WTC11 (cell line): Measurements from ENCODE around the gene SURF1. TPM values are rescaled to one million over a fixed set of nuclear protein-coding genes. Genes with fewer than 3 reads are reported as not detected.

Experiments
- ATAC-seq: fragments of 200-7000 bp; cut with Tn5 transposase; 2 replicates; pipeline ENCODE4 v1.10.0; 2021; ENCODE audit warnings: mild to moderate bottlenecking, moderate library complexity
- CTCF ChIA-PET: fragments of 300-600 bp; sonication (Branson Sonifier 250); formaldehyde crosslinking; loops from one replicate; lab custom pipeline; 2021; ENCODE audit warnings: antibody characterized with exemption; lab: Charles Lee
- POLR2A ChIA-PET: fragments of 350-600 bp; sonication (Branson Sonifier 250); formaldehyde crosslinking; loops from one replicate; lab custom pipeline; 2021; ENCODE audit warnings: antibody characterized with exemption; lab: Charles Lee
- DNase-seq: peaks from one replicate; pipeline ENCODE4 v3.0.0; 2021; ENCODE audit warnings: low spot score
- H3K27ac Mint-ChIP-seq: 2 replicates; pipeline ENCODE4 v1.8.0; 2021; ENCODE audit warnings: mixed read lengths
- H3K27me3 Mint-ChIP-seq: 2 replicates; pipeline ENCODE4 v1.8.0; 2021; ENCODE audit warnings: low read depth, mild to moderate bottlenecking, moderate library complexity, mixed read lengths
- H3K36me3 Mint-ChIP-seq: 2 replicates; pipeline ENCODE4 v1.8.0; 2021; ENCODE audit warnings: mixed read lengths
- H3K4me1 Mint-ChIP-seq: 2 replicates; pipeline ENCODE4 v1.8.0; 2022; ENCODE audit warnings: mixed read lengths
- H3K4me3 Mint-ChIP-seq: 2 replicates; pipeline ENCODE4 v1.8.0; 2021; ENCODE audit warnings: mild to moderate bottlenecking, moderate library complexity, mixed read lengths
- H3K9me3 Mint-ChIP-seq: 2 replicates; pipeline ENCODE4 v1.8.0; 2021; ENCODE audit warnings: mixed read lengths
- E2F4 ChIP-seq: sonication (generic); formaldehyde crosslinking; IDR thresholded peaks from 2 replicates; pipeline ENCODE4 v1.8.1; 2022; ENCODE audit warnings: low read depth, mild to moderate bottlenecking, moderate library complexity, missing genetic modification reagents, borderline replicate concordance
- ZNF121 ChIP-seq: sonication (generic); formaldehyde crosslinking; IDR thresholded peaks from 2 replicates; pipeline ENCODE4 v1.8.0; 2023; ENCODE audit warnings: missing genetic modification reagents
- ZNF232 ChIP-seq: sonication (generic); formaldehyde crosslinking; IDR thresholded peaks from 2 replicates; pipeline ENCODE4 v1.8.0; 2022; ENCODE audit warnings: mild to moderate bottlenecking, missing genetic modification reagents
- ZNF317 ChIP-seq: sonication (generic); formaldehyde crosslinking; IDR thresholded peaks from 2 replicates; pipeline ENCODE4 v1.8.1; 2023; ENCODE audit warnings: low read depth, mild to moderate bottlenecking, moderate library complexity, missing genetic modification reagents, borderline replicate concordance
- ZNF416 ChIP-seq: fragments of 250-450 bp; sonication (Bioruptor Pico); IDR thresholded peaks from 2 replicates; pipeline ENCODE4 v1.9.0; 2021; ENCODE audit warnings: mild to moderate bottlenecking, inconsistent platforms
- total RNA-seq: library from RNA; stranded (reverse); gene quantifications from 3 replicates; pipeline ENCODE4 v1.2.3, GENCODE V29; 2021

SURF1 gene
- total RNA-seq, 1 experiment from 2014 or later, result 33.3 TPM

GRCh38 chr9:133303266-133304157, 52.8 kb downstream of the SURF1 start:
- CTCF ChIA-PET, result interaction anchor here (1.7 to 2.0 kb wide), 2 partner anchors 115 to 118 kb away, joined by 6 to 12 read pairs; no protein-coding TSS in a partner anchor
- DNase-seq (no peak), ATAC-seq (no peak)
- Mint-ChIP-seq H3K27me3 (peaks cover 12% of the 10 kb centered on the region; the same call in 1 of the 2 replicates), H3K27ac (no peak overlapping the region), H3K4me1 (no peaks in the 10 kb centered on the region), H3K36me3 (no peaks in the 10 kb centered on the region), H3K9me3 (peaks cover 8% of the 10 kb centered on the region), H3K4me3 (no peak overlapping the region)
- POLR2A ChIA-PET, result no interaction called here
- TF ChIP-seq ZNF317 (CRISPR knock-in tag), result no peak
- no peak for TF ChIP-seq ZNF232 (CRISPR knock-in tag)
- TF ChIP-seq ZNF416 (CRISPR knock-in tag), result no peak
- TF ChIP-seq ZNF121 (CRISPR knock-in tag), result no peak
- TF ChIP-seq E2F4, result no peak

Other genes starting within 250 kb of the SURF1 start
- 19.5 to 23.2 TPM (median 22.9 TPM) in 3 replicates for gene RALGDS, start 235.2 kb downstream of the SURF1 start, total RNA-seq
- 14.5 to 16.7 TPM (median 16.5 TPM) in 3 replicates for gene GBGT1, start 192.6 kb downstream of the SURF1 start, total RNA-seq
- gene OBP2B, start 147.2 kb downstream of the SURF1 start, total RNA-seq, result not detected in 3 replicates
- 0.15 to 0.39 TPM (median 0.25 TPM) in 3 replicates for gene ABO, start 81.3 kb downstream of the SURF1 start, total RNA-seq
- 48.8 to 67.2 TPM (median 54.1 TPM) in 3 replicates for gene SURF6, start 20.3 kb downstream of the SURF1 start, total RNA-seq
- 51.2 to 59.5 TPM (median 55.3 TPM) in 3 replicates for gene MED22, start 8.4 kb downstream of the SURF1 start, total RNA-seq
- 2,747 to 3,149 TPM (median 3,142 TPM) in 3 replicates for gene RPL7A, start 8.3 kb downstream of the SURF1 start, total RNA-seq
- 26.3 to 33.3 TPM (median 28.8 TPM) in 3 replicates for gene SURF2, start 63 bp upstream of the SURF1 start, total RNA-seq
- 171 to 173 TPM (median 173 TPM) in 3 replicates for gene SURF4, start 19.6 kb upstream of the SURF1 start, total RNA-seq
- gene STKLD1, start 19.9 kb upstream of the SURF1 start, total RNA-seq, result 0.94 to 1.6 TPM (median 0.98 TPM) in 3 replicates
- gene REXO4, start 61.5 kb upstream of the SURF1 start, total RNA-seq, result 33.0 to 38.6 TPM (median 36.3 TPM) in 3 replicates
- gene ADAMTS13, start 65.9 kb upstream of the SURF1 start, total RNA-seq, result 12.0 to 16.4 TPM (median 15.9 TPM) in 3 replicates
- gene CACFD1, start 103.5 kb upstream of the SURF1 start, total RNA-seq, result 22.5 to 38.7 TPM (median 29.5 TPM) in 3 replicates
- gene SLC2A6, start 122.6 kb upstream of the SURF1 start, total RNA-seq, result 13.4 to 16.6 TPM (median 14.2 TPM) in 3 replicates
- gene MYMK, start 168.5 kb upstream of the SURF1 start, total RNA-seq, result 0.34 TPM in 1 of 3 replicates, not detected in the others
- 0.64 to 0.87 TPM (median 0.64 TPM) in 3 replicates for gene ADAMTSL2, start 178.2 kb upstream of the SURF1 start, total RNA-seq